ENCODE measurements around the gene WT1. TPM values are rescaled to one million over a fixed set of nuclear protein-coding genes. Genes with fewer than 3 reads are reported as not detected.

Gene WT1
- total RNA-seq, 1 donor: 16.4 TPM

DNA sequence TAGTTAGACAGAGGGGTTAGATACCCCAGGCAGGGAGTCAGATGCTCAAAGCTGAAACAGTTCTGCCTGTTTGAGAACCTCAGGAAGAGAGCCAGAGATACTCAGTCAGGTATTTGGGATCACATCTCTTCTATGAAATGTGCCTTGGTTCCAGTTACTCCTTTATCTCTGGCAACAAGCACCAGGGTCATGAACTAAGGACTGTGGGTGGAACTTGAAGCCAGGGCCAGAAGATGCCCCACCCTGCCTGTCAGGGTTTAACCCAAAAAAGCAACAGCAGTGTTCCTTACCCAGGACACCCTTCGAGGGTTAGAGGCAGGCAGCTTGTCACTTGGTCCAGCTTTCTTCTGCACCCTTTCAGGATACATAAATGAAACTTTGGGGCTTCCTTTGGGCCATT is 15.0 kb upstream of the WT1 start:
- no peak for DNase-seq (ENCODE audit: low read depth)
- TF ChIP-seq, protein P1, sequence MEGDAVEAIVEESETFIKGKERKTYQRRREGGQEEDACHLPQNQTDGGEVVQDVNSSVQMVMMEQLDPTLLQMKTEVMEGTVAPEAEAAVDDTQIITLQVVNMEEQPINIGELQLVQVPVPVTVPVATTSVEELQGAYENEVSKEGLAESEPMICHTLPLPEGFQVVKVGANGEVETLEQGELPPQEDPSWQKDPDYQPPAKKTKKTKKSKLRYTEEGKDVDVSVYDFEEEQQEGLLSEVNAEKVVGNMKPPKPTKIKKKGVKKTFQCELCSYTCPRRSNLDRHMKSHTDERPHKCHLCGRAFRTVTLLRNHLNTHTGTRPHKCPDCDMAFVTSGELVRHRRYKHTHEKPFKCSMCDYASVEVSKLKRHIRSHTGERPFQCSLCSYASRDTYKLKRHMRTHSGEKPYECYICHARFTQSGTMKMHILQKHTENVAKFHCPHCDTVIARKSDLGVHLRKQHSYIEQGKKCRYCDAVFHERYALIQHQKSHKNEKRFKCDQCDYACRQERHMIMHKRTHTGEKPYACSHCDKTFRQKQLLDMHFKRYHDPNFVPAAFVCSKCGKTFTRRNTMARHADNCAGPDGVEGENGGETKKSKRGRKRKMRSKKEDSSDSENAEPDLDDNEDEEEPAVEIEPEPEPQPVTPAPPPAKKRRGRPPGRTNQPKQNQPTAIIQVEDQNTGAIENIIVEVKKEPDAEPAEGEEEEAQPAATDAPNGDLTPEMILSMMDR (IDR thresholded peaks at IDR 0.05; ENCODE audit: insufficient read depth, low read depth, low read length): no peak
- no peak overlapping the region for H3K4me3 ChIP-seq (ENCODE audit: low read depth, low read length)

DNA sequence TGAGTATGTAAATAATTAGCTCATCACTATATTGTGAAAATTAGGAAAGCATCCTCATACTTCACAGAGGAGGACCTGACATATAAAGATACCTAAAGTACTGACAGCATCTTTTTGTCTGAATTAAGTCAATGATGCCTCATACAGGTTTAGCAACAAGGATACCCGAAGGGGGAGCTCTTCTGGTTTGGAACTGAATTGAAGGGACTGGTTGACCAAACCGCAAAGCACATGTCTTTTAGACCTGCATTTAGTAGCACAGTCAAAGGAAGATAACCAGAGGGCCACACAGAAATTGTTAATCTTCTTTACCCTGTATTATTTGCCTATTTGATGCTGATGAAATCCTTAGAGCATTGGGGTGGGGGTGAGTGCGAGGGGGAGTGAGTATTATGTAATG is 12.9 kb upstream of the WT1 start:
- peak; percentile 70 for DNase-seq (ENCODE audit: low read depth)
- TF ChIP-seq, protein P1 (IDR thresholded peaks at IDR 0.05; ENCODE audit: insufficient read depth, low read depth, low read length): peak; percentile 40
- H3K4me3 ChIP-seq (ENCODE audit: low read depth, low read length): no peak overlapping the region

DNA sequence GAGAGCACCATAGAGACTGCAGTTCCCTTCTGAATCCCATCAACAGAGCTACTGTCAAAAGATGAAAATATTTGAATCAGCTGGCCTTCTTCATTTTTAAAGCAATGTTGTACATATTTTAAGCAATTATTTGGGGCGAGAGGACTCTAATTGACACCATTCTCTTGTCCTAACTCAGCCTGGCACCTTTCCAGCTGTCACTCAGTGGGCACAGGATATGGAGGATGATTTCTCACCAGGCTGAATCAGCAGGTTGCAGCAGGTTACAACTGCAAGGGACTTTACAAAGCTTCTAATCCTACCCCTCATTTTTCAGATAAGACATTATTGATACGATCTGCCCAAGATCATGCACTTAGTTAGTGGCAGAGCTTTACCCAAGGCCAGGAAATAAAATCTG is 11.9 kb upstream of the WT1 start:
- DNase-seq (ENCODE audit: low read depth): no peak
- TF ChIP-seq, protein P1 (IDR thresholded peaks at IDR 0.05; ENCODE audit: insufficient read depth, low read depth, low read length): no peak
- H3K4me3 ChIP-seq (ENCODE audit: low read depth, low read length): no peak overlapping the region

DNA sequence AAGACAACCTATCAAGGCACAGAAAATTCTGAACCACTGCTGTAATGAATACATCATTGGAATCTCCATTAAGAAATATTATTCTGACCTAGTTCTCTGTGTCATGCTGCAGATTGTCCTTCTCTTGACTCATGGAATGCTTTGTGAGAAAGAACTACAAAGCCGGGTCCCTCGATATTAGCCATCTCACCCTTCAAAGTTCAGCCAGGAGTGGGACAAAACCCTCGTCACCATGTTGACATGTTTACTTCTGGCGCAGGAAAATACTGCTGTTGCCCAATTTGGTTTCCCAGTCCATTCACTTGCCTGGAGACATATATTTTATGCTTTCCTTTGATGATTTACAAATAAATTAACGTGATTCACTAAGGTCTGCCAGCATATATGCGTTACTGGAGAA is 10.9 kb upstream of the WT1 start:
- no peak overlapping the region for H3K4me3 ChIP-seq (ENCODE audit: low read depth, low read length)
- peak; percentile 90 for DNase-seq (ENCODE audit: low read depth)
- TF ChIP-seq, protein P1 (IDR thresholded peaks at IDR 0.05; ENCODE audit: insufficient read depth, low read depth, low read length): no peak

DNA sequence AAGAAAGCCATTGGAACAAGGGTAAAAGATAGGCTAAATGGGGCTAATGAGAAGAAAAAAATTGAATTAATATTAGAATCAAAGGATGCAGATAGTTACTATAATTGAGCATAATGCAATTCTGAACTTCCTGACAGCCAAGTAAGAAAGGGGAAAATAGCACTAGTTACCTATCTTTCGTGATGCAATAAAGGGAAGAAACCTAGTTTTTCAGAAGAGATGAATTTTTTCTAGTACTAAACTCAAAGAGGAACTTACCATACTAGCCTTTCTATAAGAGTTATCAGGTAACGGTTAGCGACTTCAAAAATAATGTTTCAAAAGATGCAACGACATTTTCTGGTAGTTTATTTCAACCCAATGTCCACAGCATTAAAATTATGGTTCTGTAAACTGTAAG is 8.8 kb upstream of the WT1 start:
- TF ChIP-seq, protein P1 (IDR thresholded peaks at IDR 0.05; ENCODE audit: insufficient read depth, low read depth, low read length): no peak
- no peak for DNase-seq (ENCODE audit: low read depth)

DNA sequence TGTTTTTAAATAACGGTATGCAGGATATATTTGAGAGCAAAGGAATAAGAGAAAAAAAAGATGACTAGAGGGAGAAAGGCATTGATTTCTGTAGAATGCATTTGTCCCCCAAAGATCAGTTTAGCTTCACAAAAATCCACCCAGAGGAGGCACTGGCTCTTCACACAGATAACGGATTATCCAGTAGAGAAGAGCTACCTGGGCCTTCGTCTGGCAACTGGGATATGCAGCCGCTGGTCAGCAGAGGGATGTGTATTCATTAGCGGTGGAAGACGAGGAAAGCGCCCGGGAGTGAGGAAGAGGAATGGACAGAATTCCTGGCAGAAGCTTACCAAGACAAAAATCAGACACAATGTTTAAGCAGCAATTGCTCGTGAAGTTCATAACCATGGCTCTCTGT is 5.6 kb upstream of the WT1 start:
- no peak overlapping the region for H3K4me3 ChIP-seq (ENCODE audit: low read depth, low read length)
- TF ChIP-seq, protein P1 (IDR thresholded peaks at IDR 0.05; ENCODE audit: insufficient read depth, low read depth, low read length): no peak
- no peak for DNase-seq (ENCODE audit: low read depth)

More for the DNA sequence above, 8.8 kb upstream of the WT1 start:
- no peak overlapping the region for H3K4me3 ChIP-seq (ENCODE audit: low read depth, low read length)

DNA sequence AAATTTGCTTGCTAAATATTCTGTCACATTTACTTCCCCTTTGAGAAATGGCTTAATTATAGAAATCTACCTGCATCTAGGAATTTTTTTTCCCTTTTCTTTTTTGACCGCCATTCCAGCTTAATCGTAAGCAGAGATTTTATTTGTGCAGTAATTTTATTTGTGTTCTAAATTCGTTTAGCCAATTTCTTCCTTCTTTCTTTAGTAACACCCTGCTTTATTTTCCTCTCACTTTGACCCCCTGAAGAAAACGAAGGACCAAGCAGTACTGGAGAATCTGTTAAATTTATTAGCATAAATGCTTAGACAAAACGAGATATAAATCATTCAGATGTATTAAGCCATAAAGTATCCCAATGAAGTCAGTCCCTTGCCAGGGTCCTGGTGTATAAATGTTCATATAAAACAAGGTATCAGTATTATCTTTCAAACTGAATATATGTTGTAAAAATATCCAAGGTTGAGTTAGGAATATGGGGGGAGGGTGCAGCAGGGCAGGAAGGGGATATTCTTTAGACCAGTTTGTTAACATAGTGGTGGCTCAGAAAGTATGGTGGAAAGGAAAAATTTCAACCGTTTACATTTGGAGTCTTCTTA is 5.1 kb upstream of the WT1 start:
- H3K4me3 ChIP-seq (ENCODE audit: low read depth, low read length): no peak overlapping the region
- TF ChIP-seq, protein P1 (IDR thresholded peaks at IDR 0.05; ENCODE audit: insufficient read depth, low read depth, low read length): no peak
- DNase-seq (ENCODE audit: low read depth): no peak
